Activated T-helper 2 cell treated with anti-CD3 and anti-CD28 coated beads, Interferon-gamma antibody, Interleukin-2, Interleukin-4, amounts not matched to agents 10 μg/mL and 5 μg/mL and 100 μg/mL, durations not matched to agents 14 hours and 24 hours and 36 hours (primary cell): ENCODE results near the gene C14orf119. TPM values are rescaled to one million over a fixed set of nuclear protein-coding genes. Genes with fewer than 3 reads are reported as not detected.
A peak's percentile ranks its signal among the peaks of the same experiment; 100 is the strongest.

Experiments used
- DNase-seq: peaks from one replicate; pipeline ENCODE4 v3.0.0; 2021; ENCODE audit warnings: low spot score
- H3K27ac Mint-ChIP-seq: one replicate; pipeline ENCODE4 v1.8.0; 2021; ENCODE audit warnings: mixed read lengths
- H3K27me3 Mint-ChIP-seq: one replicate; pipeline ENCODE4 v1.8.0; 2021; ENCODE audit warnings: low read depth, mixed read lengths
- H3K36me3 Mint-ChIP-seq: one replicate; pipeline ENCODE4 v1.8.0; 2021; ENCODE audit warnings: low read depth, mixed read lengths
- H3K4me1 Mint-ChIP-seq: one replicate; pipeline ENCODE4 v1.8.0; 2021; ENCODE audit warnings: low read depth, mixed read lengths
- H3K4me3 Mint-ChIP-seq: one replicate; pipeline ENCODE4 v1.8.0; 2021; ENCODE audit warnings: low read depth, mild to moderate bottlenecking, moderate library complexity, mixed read lengths
- H3K9me3 Mint-ChIP-seq: one replicate; pipeline ENCODE4 v1.8.0; 2021; ENCODE audit warnings: mixed read lengths
- intact Hi-C: fragments of 100-400 bp; cut with micrococcal nuclease; formaldehyde crosslinking; loops from one replicate; pipeline ENCODE4 v1.15.1; 2023
- total RNA-seq: library from RNA; stranded (reverse); gene quantifications from 2 replicates; pipeline ENCODE4 v1.2.3, GENCODE V29; 2022

The C14orf119 gene, protein sequence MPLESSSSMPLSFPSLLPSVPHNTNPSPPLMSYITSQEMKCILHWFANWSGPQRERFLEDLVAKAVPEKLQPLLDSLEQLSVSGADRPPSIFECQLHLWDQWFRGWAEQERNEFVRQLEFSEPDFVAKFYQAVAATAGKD
- total RNA-seq: 57.7 and 65.2 TPM in 2 replicates

DNA sequence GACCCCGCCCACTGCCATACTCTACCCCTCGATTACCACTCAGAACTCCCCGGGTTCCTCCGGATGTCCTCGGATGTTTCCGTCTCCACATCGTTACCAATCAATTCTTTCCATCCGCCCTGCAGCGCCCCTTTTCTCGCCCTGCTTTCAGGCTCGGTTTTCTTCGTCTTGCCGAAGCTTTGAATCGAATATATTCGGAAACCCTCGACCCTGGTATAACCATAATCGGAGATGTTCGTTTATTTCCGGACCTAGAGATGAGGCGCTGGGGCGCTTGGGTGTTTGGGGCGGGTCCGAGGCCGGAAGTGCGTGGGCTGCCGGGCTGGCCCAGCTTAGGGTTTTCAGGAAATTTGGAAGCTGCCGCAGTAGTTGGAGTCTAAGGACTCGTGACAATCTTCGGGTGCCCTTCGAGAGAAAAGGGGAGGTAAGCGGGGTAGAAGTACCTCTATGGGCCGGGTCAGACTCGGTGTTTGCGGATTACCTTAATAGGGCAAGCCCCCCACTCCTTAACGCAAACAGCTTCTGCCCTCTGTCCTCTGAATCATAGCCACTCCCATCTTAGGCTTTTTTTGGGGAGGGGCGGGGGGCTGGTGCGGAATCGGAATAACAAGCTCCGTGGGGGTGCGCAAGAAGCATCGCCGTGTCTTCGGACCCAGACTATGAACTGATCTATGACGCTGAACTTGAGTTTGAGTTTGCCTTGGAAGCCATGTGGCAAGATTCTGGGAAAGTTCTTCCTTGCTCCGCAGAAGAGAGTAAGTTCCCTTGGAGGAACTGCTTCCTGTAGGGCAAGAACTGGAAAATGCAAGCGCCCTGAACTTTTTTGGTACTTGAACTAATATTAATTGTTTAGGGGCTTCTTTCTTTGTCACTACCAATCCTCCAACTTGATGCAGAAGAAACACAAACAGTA is at the start of gene C14orf119:
Gene C14orf119, plus strand, starts transcription at position 310 of the 913 bp plus-strand sequence. CDS start 2,154 bp downstream, outside the sequence.
- H3K36me3 Mint-ChIP-seq: peaks cover 56% of the 10 kb centered on the region
- no peaks in the 10 kb centered on the region for H3K9me3 Mint-ChIP-seq
- intact Hi-C loops: loop anchor here (1.0 to 2.0 kb wide), 3 partner anchors 61 to 226 kb away; partner anchors contain the start of genes PABPN1 and PSMB5

DNA sequence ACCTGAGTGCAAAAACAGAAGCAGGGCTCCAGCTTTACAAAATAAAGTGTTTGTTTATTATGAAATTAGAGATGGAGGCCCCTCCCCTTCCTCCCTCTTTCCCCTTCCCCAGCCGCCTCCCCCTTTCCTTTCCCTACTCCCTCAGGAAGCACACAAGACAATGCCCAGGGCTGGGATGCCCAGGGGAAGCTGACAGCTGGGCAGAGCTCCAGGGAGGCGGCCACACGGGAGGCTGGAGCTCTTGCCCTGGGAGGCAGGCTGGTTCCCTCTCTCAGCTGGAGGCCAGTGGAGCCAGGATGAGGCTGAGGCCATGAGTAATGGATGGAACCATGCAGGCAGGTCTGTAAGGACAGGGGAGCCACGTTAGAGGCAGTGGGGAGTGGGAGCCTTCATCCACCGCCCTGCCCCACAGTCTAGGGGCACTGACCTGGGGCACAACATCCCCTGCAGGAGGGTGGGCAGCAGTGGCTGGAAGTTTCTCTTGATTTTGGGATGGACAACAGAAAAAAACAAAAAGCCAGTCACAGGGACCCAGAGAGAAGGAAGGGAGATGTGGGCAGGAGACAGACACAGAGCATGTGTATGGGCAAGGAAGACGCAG is 48.2 kb upstream of the C14orf119 start:
- Mint-ChIP-seq H3K9me3 (no peaks in the 10 kb centered on the region), H3K4me1 (no peaks in the 10 kb centered on the region), H3K27me3 (peaks cover 1% of the 10 kb centered on the region), H3K36me3 (no peaks in the 10 kb centered on the region), H3K4me3 (no peak overlapping the region), H3K27ac (no peak overlapping the region)
- no peak for DNase-seq
- intact Hi-C loops: no loop called here

More for the DNA sequence above, at the start of gene C14orf119:
- Mint-ChIP-seq H3K27ac (no peak within 1 kb of the TSS), H3K4me3 (no peak within 1 kb of the TSS), H3K4me1 (peaks cover 33% of the 10 kb centered on the region), H3K27me3 (no peaks in the 10 kb centered on the region)
- DNase-seq: peak; percentile 99

DNA sequence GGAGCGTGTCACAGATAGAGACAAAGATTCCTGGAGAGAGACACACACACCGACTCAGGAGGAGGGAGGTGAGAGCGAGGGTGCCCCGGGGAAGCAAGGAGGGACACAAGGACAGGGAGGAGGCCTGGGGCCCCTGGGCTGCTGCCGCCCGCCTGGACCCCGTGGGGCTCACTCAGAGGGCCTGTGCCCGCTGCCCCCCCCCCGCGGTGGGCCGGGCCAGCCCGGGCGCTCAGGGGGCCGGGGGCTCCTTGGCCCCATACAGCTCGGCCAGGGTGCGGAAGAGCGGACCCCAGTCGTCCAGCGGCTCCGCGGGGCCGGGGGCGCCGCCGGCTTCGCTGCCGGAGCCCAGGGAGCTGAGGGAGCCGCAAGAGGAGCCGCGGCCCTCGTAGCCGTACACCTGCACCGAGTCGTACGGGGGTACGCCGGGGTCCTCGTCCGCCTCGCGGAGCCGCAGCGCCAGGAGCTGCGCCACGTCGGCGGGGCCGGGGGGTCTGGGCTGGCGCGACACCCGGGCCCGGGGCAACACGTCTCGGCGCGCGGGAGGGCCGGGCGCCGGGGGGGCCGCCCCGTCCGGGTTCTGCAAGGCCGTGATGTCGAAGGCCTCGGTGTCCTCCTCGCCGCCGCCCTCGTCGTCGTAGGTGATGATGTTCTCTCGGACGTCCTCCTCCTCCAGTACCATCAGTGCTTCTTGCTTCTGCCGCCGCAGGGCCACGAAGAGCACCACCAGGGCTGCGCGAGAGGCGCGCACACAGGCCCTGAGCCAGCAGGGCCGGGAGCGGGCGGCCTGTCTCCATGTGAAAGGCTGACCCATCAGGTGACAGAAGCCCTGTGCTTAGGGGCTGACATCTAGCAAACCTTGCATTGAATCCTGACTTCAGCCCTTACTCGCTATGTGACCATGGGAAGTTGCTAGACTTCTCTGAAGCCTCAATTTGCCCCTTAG is 47.3 kb upstream of the C14orf119 start:
- H3K4me1 Mint-ChIP-seq: no peaks in the 10 kb centered on the region
- H3K9me3 Mint-ChIP-seq: no peaks in the 10 kb centered on the region
- no peaks in the 10 kb centered on the region for H3K36me3 Mint-ChIP-seq
- no peak overlapping the region for H3K27ac Mint-ChIP-seq
- peaks cover 1% of the 10 kb centered on the region for H3K27me3 Mint-ChIP-seq
- intact Hi-C loops: no loop called here
- H3K4me3 Mint-ChIP-seq: no peak overlapping the region
- DNase-seq: no peak

DNA sequence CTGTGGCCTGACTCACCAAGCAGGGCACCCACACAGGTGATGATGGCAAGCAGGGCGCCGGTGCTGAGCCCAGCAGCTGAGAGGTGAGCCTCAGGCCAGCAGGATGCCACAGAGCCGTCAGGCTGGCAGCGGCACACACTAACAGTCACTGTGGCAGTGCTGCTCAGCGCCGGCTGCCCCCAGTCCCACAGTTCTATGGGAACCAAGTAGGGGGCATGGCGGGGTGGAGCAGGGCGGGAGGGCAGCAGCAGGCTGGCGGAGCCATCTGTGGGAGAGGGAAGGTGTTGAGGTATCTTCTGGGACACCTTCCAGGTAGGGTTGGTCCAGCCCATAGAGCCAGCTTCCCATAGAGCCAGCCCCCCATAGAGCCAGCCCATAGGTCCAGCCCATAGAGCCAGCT is 46.3 kb upstream of the C14orf119 start:
- H3K27ac Mint-ChIP-seq: no peak overlapping the region
- H3K27me3 Mint-ChIP-seq: peaks cover 1% of the 10 kb centered on the region
- no peak overlapping the region for H3K4me3 Mint-ChIP-seq
- no peaks in the 10 kb centered on the region for H3K4me1 Mint-ChIP-seq
- no peaks in the 10 kb centered on the region for H3K36me3 Mint-ChIP-seq
- no peak for DNase-seq
- intact Hi-C loops: no loop called here
- H3K9me3 Mint-ChIP-seq: no peaks in the 10 kb centered on the region

DNA sequence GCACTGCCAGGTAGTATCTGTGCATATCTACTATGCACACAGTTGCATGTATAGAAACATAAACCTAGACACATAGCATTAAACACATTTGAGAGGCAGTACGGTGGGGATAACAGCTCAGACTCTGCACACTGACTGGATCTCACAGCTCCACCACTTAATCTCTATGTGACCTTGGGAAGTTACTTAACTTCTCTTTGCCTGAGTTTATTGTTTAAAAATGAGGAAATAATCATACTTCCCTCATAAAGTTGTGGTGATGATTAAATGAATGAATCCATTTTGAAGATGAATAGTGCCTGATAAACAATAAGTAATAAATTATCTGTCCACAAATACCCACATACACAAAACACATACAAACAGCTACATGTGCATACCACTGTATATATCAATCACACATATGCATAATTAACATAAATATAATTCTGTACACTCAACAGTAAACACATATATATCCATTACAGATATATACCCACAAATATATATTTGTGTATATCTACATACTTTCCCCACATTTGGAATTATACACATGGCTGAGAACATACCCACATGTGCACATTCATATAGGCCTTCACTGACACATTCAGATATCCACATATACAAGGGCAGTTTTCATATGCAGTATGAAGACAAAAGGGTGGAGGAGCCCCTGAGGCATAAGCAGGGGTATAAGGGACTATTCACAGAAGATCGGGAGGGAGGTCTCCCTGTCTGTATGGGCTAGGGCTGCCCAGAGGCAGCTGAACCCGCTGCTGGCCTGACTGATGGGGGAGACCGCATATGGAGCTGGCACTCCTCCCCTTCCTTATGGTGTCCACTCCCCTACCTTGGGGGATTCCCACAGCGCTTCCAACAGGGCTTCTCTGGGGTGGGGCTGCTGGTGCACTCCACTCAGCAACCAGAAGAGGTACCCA is 43.9 kb upstream of the C14orf119 start:
- H3K4me3 Mint-ChIP-seq: no peak overlapping the region

DNA sequence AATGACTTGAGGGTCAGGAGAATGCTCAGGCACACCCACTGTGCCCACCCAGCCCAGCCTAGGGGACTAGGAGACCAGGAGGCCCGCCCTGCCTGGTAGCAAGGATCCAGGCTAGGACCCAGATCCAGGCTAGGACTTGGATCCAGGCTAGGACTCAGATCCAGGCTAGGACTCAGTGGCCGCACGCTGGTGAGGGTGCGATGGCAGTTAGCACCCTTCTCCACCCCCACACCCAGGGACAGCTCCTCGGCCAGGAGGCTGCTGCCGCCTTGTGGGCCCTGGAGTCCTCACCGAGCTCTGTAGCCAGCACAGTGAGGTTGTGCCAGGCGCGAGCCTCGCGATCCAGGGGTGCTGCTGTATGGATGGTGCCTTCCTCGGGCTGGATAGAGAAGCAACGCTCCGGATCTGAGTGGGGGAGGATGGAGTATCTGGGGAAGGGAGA is 43.1 kb upstream of the C14orf119 start:
- intact Hi-C loops: no loop called here
- peaks cover 8% of the 10 kb centered on the region for H3K27me3 Mint-ChIP-seq

More for the DNA sequence above, 43.9 kb upstream of the C14orf119 start:
- no peaks in the 10 kb centered on the region for H3K9me3 Mint-ChIP-seq
- intact Hi-C loops: no loop called here
- peaks cover 4% of the 10 kb centered on the region for H3K27me3 Mint-ChIP-seq
- H3K27ac Mint-ChIP-seq: no peak overlapping the region
- no peak for DNase-seq
- H3K4me1 Mint-ChIP-seq: peaks cover 5% of the 10 kb centered on the region
- H3K36me3 Mint-ChIP-seq: no peaks in the 10 kb centered on the region

DNA sequence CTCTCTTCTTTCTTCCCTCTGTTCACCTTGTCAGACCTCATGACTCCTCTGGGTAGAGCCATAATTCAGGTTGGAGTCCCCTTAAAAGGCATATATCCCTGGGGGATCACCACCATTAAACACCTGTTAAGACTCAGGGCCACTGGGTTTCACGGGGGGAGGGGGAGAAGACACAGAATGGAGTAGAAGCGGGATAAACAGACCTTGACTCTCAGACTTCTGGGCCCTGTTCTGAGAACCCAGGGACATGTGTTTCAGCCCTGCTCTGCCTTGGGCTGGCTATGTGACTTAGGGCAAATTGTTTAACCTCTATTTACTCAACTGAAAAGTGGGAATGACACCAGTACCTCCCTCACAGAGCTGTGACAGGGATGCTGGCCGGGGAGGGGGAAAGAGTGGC is 42.6 kb upstream of the C14orf119 start:
- Mint-ChIP-seq H3K27me3 (peaks cover 7% of the 10 kb centered on the region), H3K4me3 (no peak overlapping the region), H3K36me3 (no peaks in the 10 kb centered on the region), H3K4me1 (peaks cover 11% of the 10 kb centered on the region), H3K27ac (no peak overlapping the region), H3K9me3 (no peaks in the 10 kb centered on the region)
- intact Hi-C loops: no loop called here
- no peak for DNase-seq

More for the DNA sequence above, 43.1 kb upstream of the C14orf119 start:
- H3K9me3 Mint-ChIP-seq: no peaks in the 10 kb centered on the region
- no peak for DNase-seq
- H3K4me1 Mint-ChIP-seq: peaks cover 11% of the 10 kb centered on the region
- no peak overlapping the region for H3K4me3 Mint-ChIP-seq
- no peak overlapping the region for H3K27ac Mint-ChIP-seq
- no peaks in the 10 kb centered on the region for H3K36me3 Mint-ChIP-seq

DNA sequence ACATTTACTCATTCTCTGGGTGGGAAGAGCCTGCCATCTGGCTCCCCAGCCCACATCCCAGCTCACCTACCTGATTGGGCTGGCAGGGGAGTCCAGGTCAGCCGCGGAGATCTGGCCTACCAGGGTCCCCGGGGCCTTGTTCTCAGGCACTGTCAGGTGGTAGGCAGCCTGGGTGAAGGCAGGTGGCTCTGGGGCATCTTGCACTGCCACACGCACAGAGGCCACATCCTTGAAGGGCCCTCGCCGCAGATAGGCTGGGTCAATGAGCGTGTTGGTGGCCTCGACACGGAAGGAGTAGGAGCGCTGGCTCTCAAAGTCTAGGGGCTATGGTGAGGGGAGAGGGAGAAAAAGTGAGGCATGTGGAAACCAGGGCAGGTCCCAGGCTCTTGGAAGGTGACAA is 41.9 kb upstream of the C14orf119 start:
- Mint-ChIP-seq H3K27ac (no peak overlapping the region), H3K4me3 (no peak overlapping the region), H3K9me3 (no peaks in the 10 kb centered on the region), H3K36me3 (peaks cover 3% of the 10 kb centered on the region), H3K4me1 (peaks cover 16% of the 10 kb centered on the region), H3K27me3 (peaks cover 7% of the 10 kb centered on the region)
- DNase-seq: no peak
- intact Hi-C loops: no loop called here

DNA sequence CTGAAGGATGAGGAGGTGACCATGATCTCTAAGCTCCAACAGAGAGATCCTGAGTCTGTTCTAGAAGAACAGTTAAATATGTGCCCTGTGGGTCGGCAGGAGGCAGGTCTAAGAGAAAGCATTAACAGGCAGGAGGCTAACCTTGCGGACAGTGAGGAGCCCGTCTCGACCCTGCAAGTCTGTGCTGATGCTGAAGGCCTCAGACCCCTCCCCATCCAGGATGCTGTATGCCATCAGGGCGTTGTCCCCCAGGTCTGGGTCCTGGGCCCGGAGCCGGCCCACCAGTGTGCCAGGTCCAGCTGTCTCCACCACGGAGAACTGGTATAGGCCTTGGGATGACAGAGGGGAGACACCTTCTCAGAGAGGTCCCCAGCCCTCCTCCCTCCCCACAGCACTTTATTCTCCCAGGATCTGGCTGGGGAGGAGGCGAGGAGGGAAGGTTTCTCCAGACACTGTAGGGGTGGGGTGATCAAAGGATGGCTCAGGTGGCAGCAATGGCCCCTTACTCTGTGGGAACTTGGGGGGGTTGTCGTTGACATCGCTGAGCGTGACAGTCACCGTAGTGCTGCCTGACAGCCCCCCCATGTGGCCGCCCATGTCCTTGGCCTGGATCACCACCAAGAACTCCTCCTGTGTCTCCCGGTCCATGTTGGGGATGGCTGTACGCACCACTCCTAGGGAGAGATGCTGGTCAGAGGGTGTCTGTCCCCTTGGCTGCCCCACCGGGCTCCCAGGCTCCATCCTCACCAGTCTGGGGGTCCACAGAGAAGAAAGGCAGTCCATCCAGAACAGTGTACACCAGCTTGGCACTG is 41.1 kb upstream of the C14orf119 start:
- Mint-ChIP-seq H3K27ac (no peak overlapping the region), H3K4me1 (peaks cover 16% of the 10 kb centered on the region), H3K9me3 (no peaks in the 10 kb centered on the region), H3K36me3 (peaks cover 6% of the 10 kb centered on the region), H3K4me3 (no peak overlapping the region), H3K27me3 (peaks cover 7% of the 10 kb centered on the region)
- DNase-seq: no peak
- intact Hi-C loops: no loop called here

DNA sequence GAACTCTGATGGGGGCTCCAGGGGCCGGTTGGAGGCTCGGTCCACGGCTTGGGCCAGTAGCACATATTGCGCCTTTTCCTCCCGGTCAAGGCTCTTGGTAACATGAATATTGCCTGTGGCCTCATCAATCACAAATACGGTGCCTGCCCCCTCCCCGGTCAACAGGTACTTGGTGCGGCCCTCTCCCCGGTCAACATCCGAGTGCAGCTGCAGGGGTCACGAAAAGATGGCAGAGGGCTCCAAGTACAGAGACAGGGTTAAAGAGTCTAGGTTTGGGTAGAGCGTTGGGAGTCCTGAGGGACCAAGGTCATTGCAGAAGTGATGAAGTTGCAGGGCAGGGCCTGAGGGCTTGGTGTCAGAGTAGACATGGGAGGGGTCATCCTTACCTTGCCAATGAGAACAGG is 40.2 kb upstream of the C14orf119 start:
- Mint-ChIP-seq H3K36me3 (peaks cover 12% of the 10 kb centered on the region), H3K4me1 (peaks cover 16% of the 10 kb centered on the region), H3K27me3 (peaks cover 7% of the 10 kb centered on the region), H3K27ac (no peak overlapping the region), H3K4me3 (no peak overlapping the region), H3K9me3 (no peaks in the 10 kb centered on the region)
- intact Hi-C loops: loop anchor here (5.0 kb wide), 1 partner anchor 48 kb away; no protein-coding TSS in a partner anchor
- no peak for DNase-seq
